ENCODE results near the gene GAB2. TPM values are rescaled to one million over a fixed set of nuclear protein-coding genes. Genes with fewer than 3 reads are reported as not detected.

The GAB2 gene
- total and polyA plus RNA-seq, 8 donors: 2.2 to 19.3 (median 8.6) TPM

- Histone ChIP-seq H3K9me3 (peaks cover 0 to 3% (median 1%) of the 10 kb centered on the region in 4 donors), H3K27ac (peak overlapping the region in 4 of 5 donors; percentile 98 to 99 (median 98)), H3K4me3 (no peak overlapping the region), H3K27me3 (no peaks in the 10 kb centered on the region), H3K4me1 (peaks cover 18 to 48% (median 36%) of the 10 kb centered on the region in 4 donors), H3K36me3 (no peaks in the 10 kb centered on the region)
- no peak for DNase-seq
- intact Hi-C loops (cut with DNase I; ENCODE audit: low total_unique reads): no loop called here
- 52 to 79% (median 74%) methylated on average over 4 of the region's 4 CpGs for WGBS, 5 donors
- no peak for TF ChIP-seq EP300 (IDR thresholded peaks at IDR 0.05)
- no peak for TF ChIP-seq POLR2AphosphoS5 (IDR thresholded peaks at IDR 0.05)
- no peak for TF ChIP-seq CTCF (IDR thresholded peaks at IDR 0.05)
- no peak for TF ChIP-seq POLR2A (IDR thresholded peaks at IDR 0.05)
These were observed 2.3 kb downstream of the GAB2 start for GRCh38 chr11:78415338-78415737.

GRCh38 chr11:78414321-78415051, 3.1 kb downstream of the GAB2 start:
- TF ChIP-seq POLR2AphosphoS5 (IDR thresholded peaks at IDR 0.05): no peak
- peak in 3 of 7 experiments; percentile 44 to 80 (median 46) for TF ChIP-seq CTCF (IDR thresholded peaks at IDR 0.05)
- TF ChIP-seq EP300 (IDR thresholded peaks at IDR 0.05): no peak
- TF ChIP-seq POLR2A (IDR thresholded peaks at IDR 0.05): no peak
- peaks cover 12 to 39% (median 28%) of the 10 kb centered on the region in 4 donors for H3K4me1 ChIP-seq
- 86 to 92% (median 91%) methylated on average over 14 of the region's 14 CpGs for WGBS, 5 donors
- peaks cover 0 to 11% (median 9%) of the 10 kb centered on the region in 4 donors for H3K9me3 ChIP-seq
- no peak overlapping the region for H3K4me3 ChIP-seq
- peaks cover 0 to 5% (median 0%) of the 10 kb centered on the region in 4 donors for H3K36me3 ChIP-seq
- DNase-seq: peak in 1 of 2 donors; percentile 30
- intact Hi-C loops (cut with DNase I; ENCODE audit: low total_unique reads): no loop called here
- H3K27me3 ChIP-seq: no peaks in the 10 kb centered on the region
- H3K27ac ChIP-seq: no peak overlapping the region

- no peak for TF ChIP-seq POLR2A (IDR thresholded peaks at IDR 0.05)
- TF ChIP-seq CTCF (IDR thresholded peaks at IDR 0.05): no peak
- no peak for TF ChIP-seq EP300 (IDR thresholded peaks at IDR 0.05)
- TF ChIP-seq POLR2AphosphoS5 (IDR thresholded peaks at IDR 0.05): no peak
- 98 to 100% (median 98%) methylated on average over 3 of the region's 3 CpGs for WGBS, 5 donors
- DNase-seq: no peak
- H3K27ac ChIP-seq: no peak overlapping the region
- H3K4me3 ChIP-seq: no peak overlapping the region
- intact Hi-C loops (cut with DNase I; ENCODE audit: low total_unique reads): no loop called here
- H3K9me3 ChIP-seq: peaks cover 0 to 19% (median 10%) of the 10 kb centered on the region in 4 donors
- H3K36me3 ChIP-seq: peaks cover 0 to 5% (median 2%) of the 10 kb centered on the region in 4 donors
- H3K4me1 ChIP-seq: peaks cover 0 to 18% (median under 1%) of the 10 kb centered on the region in 4 donors
- H3K27me3 ChIP-seq: no peaks in the 10 kb centered on the region
These were observed 9.0 kb downstream of the GAB2 start for GRCh38 chr11:78408619-78409018.

- intact Hi-C loops (cut with DNase I; ENCODE audit: low total_unique reads): no loop called here
- DNase-seq: no peak
- peaks cover 0 to 5% (median 2%) of the 10 kb centered on the region in 4 donors for H3K36me3 ChIP-seq
- H3K4me3 ChIP-seq: no peak overlapping the region
- no peak overlapping the region for H3K27ac ChIP-seq
- WGBS, 5 donors: 78 to 85% (median 82%) methylated on average over 3 of the region's 3 CpGs
- H3K4me1 ChIP-seq: peaks cover 0 to 28% (median 5%) of the 10 kb centered on the region in 4 donors
- H3K27me3 ChIP-seq: no peaks in the 10 kb centered on the region
- peaks cover 0 to 19% (median 10%) of the 10 kb centered on the region in 4 donors for H3K9me3 ChIP-seq
- TF ChIP-seq POLR2AphosphoS5 (IDR thresholded peaks at IDR 0.05) (no peak), CTCF (IDR thresholded peaks at IDR 0.05) (no peak)
These were observed 10.9 kb downstream of the GAB2 start for GRCh38 chr11:78406568-78407196.

Data from stomach (tissue), 9 donors.